ENCODE results near the gene TAF1C. TPM values are rescaled to one million over a fixed set of nuclear protein-coding genes. Genes with fewer than 3 reads are reported as not detected.

TAF1C gene
- total and polyA plus RNA-seq, 2 of the 4 experiments (the other 2 are of a cell fraction) = 7.3 to 35.5 TPM

- DNase-seq (peak; percentile 5), ATAC-seq (ENCODE audit: low read depth) (peak; percentile 59)
- Histone ChIP-seq H2AK9ac (replicated peaks; ENCODE audit: low read depth, low read length, poor library complexity) (peak overlapping the region; percentile 12), H2BK120ac (ENCODE audit: low read depth, low read length) (no peak overlapping the region), H2AFZ (replicated peaks; ENCODE audit: low read length, poor library complexity) (peak overlapping the region; percentile 92), H2AK5ac (ENCODE audit: low read depth, low read length) (no peak overlapping the region), H3K9ac (ENCODE audit: low read depth, low read length) (peak overlapping the region; percentile 75), H3K36me3 (ENCODE audit: control insufficient read depth, insufficient read depth, low read length) (no peaks in the 10 kb centered on the region), H3K56ac (ENCODE audit: extremely low read depth, insufficient read depth, low read length) (peak overlapping the region; percentile 61), H3K4me3 (ENCODE audit: insufficient read depth, low read depth, low read length) (peak overlapping the region; percentile 99), H3K9me3 (ENCODE audit: control insufficient read depth, insufficient read depth, low read length) (no peaks in the 10 kb centered on the region), H2BK5ac (ENCODE audit: low read depth, low read length, poor library complexity, severe bottlenecking) (no peak overlapping the region), H4K91ac (ENCODE audit: insufficient read depth, low read depth, low read length) (no peak overlapping the region; the same call in 1 of the 2 replicates), H3K14ac (replicated peaks; ENCODE audit: low read depth, low read length) (no peak overlapping the region; the same call in 1 of the 2 replicates), H3K18ac (ENCODE audit: low read depth, low read length) (peak overlapping the region; percentile 28; the same call in 1 of the 2 replicates), H3K4me2 (ENCODE audit: low read depth, low read length) (peak overlapping the region; percentile 97), H2BK20ac (ENCODE audit: low read depth, low read length) (no peak overlapping the region), H3K23ac (ENCODE audit: low read depth, low read length) (peak overlapping the region; percentile 92), H3K4ac (ENCODE audit: low read depth, low read length) (peak overlapping the region; percentile 67; the same call in 1 of the 2 replicates), H3K79me1 (ENCODE audit: low read depth in 1 of 2, low read length in 2 of 2) (peaks cover 15 to 40% of the 10 kb centered on the region in 2 experiments), H3K9me1 (ENCODE audit: insufficient read depth, low read length) (peaks cover 9% of the 10 kb centered on the region), H4K8ac (ENCODE audit: low read depth in 2 of 2, low read length in 2 of 2) (no peak overlapping the region; a peak in 1 of 4 replicates), H3K27me3 (ENCODE audit: control insufficient read depth, insufficient read depth, low read length) (peaks cover 11% of the 10 kb centered on the region), H3K27ac (ENCODE audit: insufficient read depth, low read length) (peak overlapping the region; percentile 44), H4K20me1 (ENCODE audit: insufficient read depth, low read length) (peaks cover 7% of the 10 kb centered on the region; the same call in 1 of the 2 replicates), H3K4me1 (ENCODE audit: control insufficient read depth, insufficient read depth, low read length) (peaks cover 8% of the 10 kb centered on the region), H4K5ac (ENCODE audit: low read depth, low read length) (peak overlapping the region; percentile 49), H2BK15ac (ENCODE audit: low read depth, low read length) (no peak overlapping the region)
- dilution Hi-C loops (cut with HindIII; ENCODE audit: low sequenced_read_pairs, unreplicated experiment) = no loop called here
- POLR2A ChIA-PET (ENCODE audit: unreplicated experiment) = interaction anchor here (0.9 kb wide), 1 partner anchor 28 kb away, joined by 3 read pairs; the partner anchor contains the start of gene MBTPS1
- in situ Hi-C loops (cut with MboI; ENCODE audit: low sequenced_read_pairs) = no loop called here
- no CpG with 5 or more reads among the region's 39 CpGs for WGBS, 2 experiments (ENCODE audit: extremely low coverage in 2 of 2, insufficient read length in 1 of 2)
- CTCF ChIA-PET = no interaction called here
- intact Hi-C loops (cut with micrococcal nuclease) = no loop called here
- TF ChIP-seq SMC3 (IDR thresholded peaks at IDR 0.05; ENCODE audit: low read depth, low read length) = no peak
- TF ChIP-seq POLR2A (IDR thresholded peaks at IDR 0.05; ENCODE audit: low read depth, low read length) = no peak
- no TSS peak for BruUV-seq (replicated peaks)
These were observed 42.5 kb downstream of the TAF1C start for GRCh38 chr16:84144209-84144858.
